GM21423 (cell line): ENCODE measurements around the gene DLGAP4.
A peak's percentile ranks its signal among the peaks of the same experiment; 100 is the strongest.

Source experiments
- ATAC-seq: cut with Tn5 transposase; IDR thresholded peaks from one replicate; pipeline ENCODE4 v1.9.1; 2021; ENCODE audit warnings: mild to moderate bottlenecking, moderate library complexity; ENCODE audit not compliant: unreplicated experiment

Gene DLGAP4

DNA sequence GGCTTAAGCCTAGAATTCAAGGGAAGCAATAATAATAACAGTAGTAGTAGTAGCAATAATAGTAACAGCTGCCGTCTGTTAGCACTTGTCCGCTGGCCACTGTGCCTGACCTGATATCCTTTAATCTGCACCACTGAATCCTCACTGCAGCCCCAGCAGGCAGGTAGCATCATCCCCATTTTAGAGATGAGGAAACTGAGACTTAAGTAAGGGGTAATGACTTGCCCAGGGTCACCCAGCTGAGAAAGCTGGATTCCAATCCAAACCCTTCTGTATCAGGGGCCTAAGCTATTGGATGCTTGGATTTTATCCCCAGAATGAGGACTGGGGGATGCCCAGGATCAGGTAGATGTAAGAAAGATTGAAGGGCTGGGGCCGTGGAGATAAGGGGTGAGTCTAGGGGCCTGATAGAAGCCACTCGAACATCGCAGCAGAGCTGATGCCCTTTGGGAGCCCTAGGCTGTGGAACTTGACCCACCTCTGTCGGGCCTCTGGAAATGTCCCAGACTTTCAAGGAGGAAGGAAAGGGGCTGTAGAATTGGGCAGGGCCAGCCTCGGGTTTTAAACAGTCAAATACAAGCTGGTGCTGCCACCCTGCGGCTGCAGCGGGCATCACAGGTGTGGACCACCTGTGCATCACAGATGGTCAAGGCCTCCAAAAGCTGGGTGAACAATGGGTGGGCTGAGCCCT is 133.0 kb downstream of the DLGAP4 start:
- ATAC-seq, result no peak

DNA sequence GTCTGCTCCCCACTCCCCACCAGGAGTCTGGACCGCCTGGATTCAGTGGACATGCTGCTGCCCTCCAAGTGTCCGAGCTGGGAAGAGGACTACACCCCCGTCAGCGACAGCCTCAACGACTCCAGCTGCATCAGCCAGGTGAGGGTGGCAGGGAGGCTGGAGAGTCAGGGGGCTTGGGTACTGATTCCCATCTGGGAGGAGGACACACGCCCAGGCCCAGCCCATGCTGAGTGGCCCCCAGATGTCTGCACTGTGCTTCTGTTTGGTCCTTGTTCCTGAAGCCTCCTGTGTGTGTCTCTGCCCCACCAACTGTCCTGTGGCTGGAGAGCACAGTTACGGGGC is 133.6 kb downstream of the DLGAP4 start:
- no peak for ATAC-seq

DNA sequence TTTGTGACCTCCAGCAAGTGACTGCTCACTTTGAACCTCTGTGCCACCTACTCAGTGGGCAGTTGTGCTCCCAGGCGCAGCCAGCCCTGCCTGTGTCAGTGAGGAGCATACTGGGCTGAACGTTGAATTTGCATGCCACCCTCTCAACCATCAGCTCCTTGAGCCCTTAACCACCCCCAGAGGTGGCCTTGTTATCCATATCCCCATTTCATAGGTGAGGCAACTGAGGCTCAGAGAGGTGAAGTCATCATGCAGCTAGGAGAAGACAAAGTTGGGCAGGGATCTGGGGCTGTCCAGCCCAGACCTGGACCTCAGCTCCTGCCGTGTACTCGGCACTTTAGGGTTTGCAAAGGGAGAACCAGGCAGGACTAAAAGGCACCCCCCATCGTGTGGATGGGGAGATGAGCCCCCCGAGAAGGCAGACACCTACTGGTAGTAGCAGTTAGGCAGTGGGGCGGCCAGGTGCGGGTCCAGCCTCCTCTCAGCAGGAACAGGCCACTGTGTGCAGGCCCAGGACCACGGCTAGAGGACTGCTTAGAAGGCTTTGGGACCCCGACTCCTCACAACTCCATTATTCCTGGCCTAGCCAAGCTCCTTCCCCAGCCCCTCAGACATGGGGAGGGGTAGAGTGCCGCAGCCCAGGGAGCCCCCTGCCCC is 134.4 kb downstream of the DLGAP4 start:
- no peak for ATAC-seq

DNA sequence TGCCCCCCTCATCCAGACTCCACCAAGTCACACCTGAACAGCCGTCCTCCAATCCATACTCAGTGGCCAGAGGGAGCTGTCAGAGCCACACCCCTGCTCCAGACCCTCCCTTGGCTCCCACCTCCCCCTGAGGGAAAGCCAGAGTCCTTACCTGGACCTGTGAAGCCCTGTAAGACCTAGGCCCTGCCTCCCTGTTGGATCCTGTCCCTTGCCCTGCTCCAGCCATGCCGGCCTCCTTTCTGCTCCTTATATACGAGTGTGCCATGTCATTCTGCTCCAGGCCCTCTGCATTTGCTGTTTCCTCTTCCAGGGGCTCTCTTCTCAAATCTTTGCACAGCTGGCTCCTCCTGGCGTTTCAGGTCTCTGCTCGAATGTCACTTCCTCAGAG is 134.9 kb downstream of the DLGAP4 start:
- ATAC-seq, result no peak

DNA sequence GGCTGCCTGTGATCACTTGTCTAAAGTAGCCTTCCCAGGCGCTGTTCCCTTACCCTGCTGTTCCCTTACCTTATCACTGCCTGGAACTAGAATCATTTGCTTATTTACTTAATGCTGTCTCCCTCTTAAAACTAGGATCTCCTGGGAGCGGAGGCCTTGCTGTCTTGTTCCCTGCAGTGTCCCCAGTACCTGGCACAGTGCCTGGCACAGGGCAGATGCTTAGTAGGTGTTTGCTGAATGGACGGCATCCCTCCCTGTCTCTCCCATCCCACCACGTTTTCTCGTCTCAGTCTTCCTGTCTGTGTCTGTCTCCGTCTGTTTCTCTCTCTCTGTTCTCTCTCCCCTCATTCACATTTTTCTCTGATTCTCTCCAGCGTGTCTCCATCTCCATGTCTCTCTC is 135.3 kb downstream of the DLGAP4 start:
- ATAC-seq, result no peak

DNA sequence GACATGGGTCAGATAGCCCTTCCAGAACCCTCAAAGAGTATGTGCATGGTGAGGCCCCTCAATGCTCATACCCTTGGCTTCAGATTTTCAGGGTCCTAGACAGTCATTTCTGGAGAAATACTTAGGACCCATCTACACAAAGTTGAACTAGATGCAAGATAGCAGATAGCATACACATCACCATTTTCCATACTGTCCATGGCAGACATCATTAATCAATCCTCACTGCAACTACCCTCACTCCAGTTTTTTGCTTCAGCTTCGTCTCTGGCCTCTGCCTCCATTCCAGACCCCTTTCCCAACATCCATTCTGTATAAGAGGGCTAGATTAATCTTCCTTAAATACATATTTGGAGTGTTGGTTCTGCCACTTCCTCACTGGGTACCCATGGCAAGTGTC is 139.7 kb downstream of the DLGAP4 start:
- ATAC-seq, result no peak

DNA sequence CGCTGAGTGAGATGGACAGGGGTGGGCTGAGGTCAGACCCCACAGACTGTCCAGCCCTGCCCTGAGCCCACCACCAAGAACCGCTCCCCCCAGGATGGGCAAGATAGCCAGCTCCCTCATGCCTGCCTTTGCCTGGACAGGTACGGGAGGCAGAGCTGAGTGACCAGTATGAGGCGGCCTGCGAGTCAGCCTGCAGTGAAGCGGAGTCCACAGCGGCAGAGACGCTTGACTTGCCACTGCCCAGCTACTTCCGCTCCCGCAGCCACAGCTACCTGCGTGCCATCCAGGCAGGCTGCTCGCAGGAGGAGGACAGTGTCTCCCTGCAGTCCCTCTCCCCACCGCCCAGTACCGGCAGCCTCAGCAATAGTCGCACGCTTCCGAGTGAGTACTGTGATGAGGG is 140.4 kb downstream of the DLGAP4 start:
- no peak for ATAC-seq

DNA sequence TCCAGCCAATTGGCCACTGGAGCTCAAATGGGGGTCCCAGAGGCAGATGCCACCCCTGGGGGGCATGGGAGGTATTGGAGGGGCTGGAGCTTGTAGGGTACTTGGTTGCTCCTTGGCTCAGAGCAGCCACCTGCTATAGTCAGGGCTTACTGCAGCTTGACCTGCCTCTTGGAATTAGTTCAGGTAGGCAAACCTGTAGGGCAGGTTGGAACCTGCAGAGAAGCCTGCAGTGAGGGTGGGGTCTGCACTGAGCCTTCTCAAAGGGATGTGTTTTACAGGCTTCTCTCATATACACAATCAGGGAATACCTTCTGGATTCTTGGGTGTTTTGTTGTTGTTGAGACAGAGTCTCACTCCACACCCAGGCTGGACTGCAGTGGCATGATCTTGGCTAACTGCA is 141.0 kb downstream of the DLGAP4 start:
- no peak for ATAC-seq

DNA sequence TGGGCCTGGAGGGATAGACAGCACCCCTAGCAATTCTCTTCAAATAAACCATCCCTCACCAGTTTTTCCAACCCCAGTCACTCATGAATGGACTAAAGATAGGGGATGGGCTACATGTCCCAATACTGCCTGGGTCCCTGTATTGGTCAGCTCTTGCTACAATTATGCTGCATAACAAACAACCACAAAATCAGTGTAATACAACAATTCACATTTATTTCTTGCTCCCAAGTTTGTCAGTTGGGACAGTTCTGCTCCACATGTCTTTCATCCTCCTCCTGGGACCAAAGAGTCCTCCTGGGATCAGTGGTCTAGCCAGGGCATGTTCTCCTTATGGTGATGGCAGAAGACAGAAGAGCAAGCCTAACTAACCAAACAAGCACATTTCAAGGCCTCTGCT is 143.5 kb downstream of the DLGAP4 start:
- ATAC-seq, result no peak

DNA sequence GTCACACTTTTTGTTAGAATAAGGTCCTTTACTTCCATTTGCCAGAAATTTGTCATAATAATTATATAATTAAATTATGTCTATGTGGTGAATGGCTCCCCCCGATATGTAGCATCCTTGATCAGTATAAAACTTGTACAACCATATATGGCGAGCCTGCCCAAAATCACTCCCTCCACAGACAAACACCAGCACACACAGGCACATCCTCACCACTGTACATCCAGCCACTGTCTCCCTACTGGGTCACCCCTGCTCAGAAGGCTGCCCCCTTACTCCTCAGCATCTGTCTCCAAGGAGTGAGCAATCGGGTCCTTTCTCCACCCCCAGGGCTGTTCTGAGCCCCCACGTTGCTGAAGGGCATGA is 148.2 kb downstream of the DLGAP4 start:
- no peak for ATAC-seq

DNA sequence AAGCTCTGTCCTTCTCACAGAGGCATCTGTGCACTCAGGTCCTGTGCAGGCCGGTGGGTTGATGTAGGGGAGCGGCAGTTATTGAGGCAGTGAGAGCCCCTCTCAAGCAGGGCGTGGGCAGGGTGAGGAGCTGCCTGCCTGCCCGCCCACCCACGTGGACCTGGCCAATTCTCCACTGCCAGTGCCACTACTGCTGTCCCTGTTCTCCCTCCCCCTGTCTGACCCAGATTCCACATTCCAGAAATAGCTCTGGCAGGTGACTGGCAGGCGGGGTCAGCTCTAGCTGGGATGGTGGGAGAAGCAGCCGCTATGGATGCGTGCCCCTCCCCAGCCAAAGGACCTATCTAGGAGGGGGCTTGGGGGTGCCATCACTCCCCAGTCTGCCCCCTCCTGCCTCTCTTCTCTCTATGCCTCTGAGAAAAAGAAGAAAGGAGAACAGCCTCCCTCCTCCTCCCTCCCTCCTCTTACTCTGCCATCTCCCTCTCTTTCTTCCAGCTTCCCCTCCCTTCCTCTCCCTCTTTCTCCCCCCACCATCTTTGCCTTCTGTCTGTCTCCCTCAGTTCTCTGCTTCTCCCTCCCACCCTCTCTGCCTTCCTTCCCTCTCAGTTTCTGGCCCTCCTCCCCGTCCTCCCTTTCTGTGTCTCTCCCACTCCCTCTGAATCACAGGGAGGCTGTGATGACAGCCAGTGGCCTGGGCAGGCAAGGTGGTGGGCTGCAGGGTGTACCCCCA is 148.7 kb downstream of the DLGAP4 start:
- ATAC-seq, result no peak

DNA sequence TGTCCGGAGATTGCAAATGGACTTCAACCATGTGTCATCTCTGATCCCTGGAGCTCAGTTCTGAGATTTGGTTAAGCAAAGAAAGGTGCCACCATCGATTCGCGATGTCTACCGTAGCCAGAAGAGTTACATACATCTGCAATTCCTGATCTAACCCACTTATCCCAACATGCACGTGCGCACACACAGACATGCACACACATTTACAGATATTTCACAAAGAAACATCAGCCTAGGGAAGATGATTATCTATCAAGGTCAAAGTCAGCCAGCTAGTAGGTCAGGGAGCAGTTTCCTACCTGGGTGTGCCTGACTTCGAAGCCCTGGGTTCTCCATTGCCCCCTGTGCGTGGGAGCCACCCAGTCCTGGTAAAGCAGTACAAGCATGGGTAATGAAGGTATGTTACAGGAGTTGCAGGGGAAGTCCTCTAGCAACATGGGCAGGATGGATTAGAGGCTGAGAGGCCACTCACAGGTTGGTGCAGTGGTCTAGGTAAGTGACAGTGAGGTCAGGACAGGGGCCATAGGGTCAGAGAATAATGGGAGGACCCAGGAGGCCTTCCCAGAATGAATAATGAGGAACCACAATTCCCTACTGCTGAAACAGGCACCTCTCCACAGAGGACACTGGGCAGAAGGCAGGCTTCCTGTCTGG is 150.0 kb downstream of the DLGAP4 start:
- ATAC-seq, result no peak

DNA sequence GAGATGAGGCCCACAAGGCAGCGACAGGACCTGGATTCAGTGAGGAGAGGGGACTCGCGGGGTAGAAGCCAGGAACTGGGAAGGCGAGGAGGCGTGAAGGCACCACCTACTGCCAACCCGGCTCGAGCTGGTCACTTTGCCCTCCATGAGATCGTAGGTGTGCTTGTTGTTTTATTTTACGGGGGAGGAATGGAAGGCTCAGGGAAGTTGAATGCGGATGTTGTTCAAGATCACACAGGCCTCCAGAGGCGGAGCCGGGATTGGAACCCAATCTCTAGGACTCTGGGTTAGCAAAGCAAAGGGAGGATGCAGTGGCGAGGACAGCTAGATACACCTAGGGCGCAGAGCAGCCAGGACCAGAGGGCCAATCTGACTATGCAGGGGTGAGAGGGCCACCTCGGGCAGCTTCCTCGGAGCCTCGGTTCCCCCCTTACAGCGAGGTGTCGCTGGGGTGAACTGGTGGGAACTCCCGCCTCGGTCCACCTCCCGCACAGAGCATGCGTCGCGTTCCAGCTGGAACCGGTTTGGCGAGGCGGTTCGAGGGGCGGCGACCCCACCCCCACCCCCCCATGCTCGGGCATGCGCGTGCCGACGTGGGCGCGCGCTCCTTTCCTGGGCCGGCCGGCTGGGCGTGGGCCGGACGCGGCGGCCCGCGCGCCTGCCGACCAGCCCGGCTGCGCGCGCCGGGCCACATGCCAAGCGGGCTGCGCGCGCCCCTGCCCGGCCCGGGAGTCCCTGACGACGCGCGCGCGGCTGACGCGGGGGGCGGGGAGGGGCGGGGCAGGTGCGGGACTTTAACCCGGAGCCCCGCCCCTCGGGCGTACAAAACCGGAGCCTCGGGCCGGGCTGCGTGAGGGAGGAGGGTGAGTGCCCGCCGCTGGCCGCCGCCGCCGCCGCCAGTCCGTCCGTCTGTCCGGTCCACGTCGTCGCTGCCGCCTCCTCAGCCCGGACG is 154.8 kb downstream of the DLGAP4 start:
- ATAC-seq, result peak; percentile 66

DNA sequence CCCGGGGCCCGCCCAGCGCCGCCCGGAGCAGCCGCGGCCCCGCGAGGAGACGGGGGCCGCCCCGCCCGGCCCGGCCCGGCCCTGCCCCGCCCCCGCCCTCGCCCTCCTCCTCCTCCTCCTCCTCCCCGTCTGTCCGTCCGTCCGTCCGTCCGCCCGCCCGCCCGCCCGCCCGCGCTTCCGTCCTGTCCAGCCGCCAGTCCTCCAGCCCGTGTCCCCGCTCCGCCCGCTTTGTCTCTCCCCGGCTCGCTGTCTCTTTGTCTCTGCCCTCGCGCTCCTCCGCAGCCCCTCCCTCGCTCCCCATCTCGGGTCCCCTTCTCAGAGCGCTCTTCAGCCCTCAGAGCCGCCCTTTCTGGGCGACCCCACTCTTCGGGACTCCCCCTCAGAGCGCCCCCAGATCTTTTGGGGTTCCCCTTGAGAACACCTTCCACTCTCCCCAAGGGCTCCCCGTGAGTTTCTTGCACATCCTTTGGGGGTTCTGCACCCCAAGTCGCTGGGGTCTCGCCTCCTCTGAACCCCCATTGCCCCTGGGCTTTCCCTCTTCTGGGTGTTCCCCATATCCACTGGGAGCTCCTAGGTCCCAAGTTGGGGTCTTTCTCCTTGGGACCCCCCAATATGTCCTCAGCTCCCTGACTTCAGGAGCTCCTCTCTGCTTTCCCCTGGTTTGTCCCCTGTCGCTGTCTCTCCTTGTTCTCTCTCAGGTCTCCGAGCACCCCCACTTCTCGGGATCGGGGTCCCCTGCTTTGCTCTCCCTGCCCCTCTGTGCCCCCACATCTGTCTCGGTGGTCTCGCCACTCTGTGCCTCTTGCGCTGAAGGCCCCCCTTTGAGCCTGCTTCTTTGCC is 155.7 kb downstream of the DLGAP4 start:
- peak; percentile 7 for ATAC-seq

DNA sequence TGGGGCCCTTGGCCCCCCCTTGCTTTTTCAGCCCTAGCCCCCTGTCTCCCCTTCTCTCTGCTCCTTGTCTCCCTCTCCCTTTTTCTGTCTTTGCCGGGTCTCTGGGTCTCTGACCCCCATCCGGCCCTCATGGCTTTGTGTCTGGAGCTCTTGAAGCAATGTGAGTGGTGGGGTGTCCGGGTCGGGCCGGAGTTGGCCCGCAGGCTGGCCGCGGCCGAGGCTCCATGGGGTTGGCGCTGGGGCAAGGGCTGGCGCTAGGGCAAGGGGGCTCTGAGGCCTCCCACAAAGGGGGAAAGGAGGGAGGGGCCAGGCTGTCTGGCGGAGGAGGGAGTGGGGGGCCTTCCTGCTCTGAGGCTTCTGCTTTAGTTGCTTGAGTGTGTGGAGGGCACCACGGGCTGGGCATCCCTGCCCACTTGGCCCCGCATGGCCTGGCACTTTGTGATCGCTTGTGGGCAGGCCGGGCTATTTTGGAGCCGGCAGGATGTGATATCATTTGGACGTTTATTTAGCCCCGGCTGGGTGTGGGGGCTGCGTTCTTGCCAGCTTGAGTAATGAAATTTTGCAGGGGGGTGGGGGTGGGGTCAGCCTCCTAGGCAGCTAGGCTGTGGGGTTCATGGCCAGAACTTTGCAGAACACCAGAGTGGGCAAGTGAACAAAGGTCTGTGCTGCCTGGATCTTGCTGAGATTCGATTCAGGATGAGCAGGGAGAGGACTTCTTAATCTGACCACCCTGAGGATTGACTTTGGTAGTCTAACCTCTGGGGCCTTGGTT is 156.5 kb downstream of the DLGAP4 start:
- no peak for ATAC-seq

DNA sequence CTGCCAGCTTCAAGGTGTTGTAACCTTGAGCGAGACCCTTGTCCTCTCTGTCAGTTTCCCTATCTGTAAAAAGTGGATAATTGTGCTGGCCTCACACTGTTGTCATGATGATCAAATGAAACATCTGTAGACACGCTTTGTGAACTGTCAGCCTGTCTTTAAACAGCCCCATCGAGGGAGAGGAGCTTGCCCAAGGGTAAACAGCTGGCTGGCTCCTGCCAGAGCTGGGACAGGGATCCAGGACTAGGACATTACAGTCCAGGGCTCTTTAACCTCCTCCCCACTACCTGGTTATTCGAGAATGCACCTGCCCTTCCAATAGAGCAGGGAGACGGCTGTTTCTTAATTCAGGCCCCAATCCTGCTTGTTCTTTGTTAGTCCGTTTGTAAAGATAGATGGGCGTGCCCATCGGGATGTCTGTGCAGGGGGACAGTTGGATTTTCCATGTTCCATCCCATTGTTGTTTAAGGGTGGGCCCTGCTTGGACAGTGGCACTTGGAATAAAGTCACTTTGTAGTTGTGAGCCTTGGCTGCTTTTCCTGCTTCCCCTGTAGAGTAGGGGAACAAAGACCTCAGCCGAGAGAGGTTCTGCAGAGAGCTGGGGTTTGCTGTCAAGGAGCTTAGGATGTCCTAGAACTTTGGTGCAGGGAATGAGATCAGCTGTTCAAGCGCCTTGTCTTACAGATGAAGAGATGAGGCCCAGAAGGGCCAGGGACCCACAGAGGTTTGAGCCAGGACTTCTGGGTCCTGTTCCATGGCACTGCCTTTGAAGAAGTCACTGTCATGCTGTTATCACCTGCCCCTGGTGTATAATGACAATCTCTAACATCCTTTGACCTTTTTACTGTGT is 157.3 kb downstream of the DLGAP4 start:
- no peak for ATAC-seq

DNA sequence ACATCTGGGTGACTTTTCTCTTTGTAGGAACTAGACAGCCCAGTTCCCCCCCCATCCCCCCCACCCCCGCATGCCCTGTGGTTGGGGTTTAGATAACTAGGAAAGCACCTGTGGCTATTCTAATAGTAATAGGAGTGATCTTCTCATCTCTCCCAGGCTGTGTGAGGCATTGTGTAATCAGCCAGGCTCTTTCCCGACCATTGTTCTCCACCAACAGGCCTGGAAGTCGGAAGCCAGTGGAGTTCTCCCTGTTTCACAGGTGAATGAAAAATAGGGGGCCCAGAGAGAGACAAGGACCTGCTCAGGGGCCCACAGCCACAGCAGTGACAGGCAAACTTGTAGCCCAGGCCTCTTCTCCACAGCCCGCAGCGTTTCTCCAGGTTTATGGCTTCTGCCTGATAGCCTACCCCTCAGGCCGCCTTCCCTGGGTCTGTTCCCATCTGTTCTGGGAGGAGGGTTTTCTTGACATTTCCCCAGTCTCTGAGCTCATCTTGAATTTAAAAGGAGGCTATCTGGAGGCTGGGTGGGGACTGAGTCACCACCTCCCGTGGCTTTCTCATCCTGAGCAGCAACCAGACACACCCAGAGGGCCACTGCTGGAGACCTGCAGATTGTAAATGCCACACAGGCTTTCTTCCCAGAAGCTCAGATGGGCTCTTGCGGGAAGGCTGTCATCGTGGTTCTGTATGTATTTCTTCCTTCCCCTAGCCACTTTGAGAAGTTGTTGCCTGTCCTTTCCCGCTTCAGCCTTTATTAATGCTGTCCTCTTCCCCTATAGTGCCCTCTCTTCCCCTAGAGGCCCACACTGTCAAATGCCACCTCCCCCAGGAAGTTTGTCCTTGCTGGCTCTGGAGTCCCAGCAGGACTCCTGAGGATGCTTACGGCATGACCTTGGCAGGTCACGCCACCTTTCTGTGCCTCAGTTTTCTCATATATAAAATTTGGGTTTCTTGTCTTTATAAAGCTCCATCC is 159.3 kb downstream of the DLGAP4 start:
- ATAC-seq, result no peak
